Measurements from ENCODE around the gene HOXA13.

Gene HOXA13

DNA sequence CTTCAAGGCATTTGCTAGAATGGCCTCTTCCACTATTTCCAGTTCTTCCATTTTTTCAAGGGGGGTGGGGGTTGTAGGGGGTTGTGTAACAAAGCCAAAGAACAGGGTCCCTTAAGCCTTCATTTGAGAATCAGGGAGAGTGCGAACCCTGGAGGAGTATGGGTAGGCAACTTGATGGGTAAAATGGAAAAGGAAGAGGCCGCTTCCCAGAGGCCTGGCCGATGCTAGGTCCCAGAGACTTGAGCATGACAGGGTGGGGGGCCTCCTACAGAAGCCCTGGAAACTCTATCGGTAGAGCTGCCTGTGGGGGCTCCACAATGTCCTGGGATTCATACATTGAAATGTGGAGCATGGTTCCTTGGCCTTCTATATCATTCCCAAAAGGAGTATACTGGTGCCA, 9.1 kb upstream of the HOXA13 start:
- DNase-seq (ENCODE audit: extremely low read depth in 1 of 2, low read depth in 1 of 2), result no peak

- DNase-seq (ENCODE audit: extremely low read depth in 1 of 2, low read depth in 1 of 2), result no peak
These were observed 7.6 kb upstream of the HOXA13 start for GRCh38 chr7:27207348-27207985.

DNA sequence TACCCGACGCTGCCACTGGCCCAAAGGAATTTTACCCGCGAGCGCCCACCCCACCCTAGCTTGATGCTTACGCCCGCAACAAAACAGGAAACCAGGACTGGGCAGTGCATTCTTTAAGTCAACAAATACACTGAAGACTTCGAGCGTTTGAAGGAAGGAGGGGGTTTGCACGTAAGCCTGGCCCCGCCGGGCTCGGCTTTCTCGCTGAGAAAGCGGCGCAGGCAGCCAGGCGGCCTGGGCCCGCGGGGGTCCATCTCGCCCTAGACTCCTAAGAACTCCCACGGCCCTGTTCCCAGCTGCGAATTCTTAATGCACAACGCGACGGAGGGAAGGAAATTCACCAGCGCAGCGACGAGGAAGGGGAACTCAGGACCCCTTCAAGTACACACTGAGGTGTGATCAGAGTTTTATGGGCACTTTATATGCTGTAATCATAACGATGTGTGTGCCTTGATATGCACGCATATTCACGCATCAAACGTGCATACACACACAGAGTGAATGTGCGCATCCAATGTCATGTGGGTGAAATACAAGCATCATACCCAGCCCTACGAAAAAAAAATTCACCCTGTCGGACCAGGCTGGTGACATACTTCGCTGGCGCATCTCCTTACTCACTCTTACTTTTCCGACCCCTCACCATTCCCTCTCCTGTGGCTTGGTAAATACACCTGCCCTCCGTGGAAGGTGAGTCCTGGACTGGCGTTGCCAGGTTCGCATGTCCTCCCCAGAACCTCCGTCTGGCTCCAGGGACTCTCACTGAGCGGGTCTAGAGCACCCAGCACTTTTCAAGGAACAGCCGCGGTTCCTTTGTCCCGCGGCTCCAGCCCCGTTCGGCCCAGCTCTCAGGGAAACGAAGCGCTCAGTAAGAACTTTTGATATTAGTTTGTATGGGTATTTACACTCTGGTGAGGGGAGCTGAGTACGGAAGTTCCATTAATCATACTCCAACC, 5.7 kb upstream of the HOXA13 start:
- no peak for DNase-seq (ENCODE audit: extremely low read depth in 1 of 2, low read depth in 1 of 2)

- no peak for DNase-seq (ENCODE audit: extremely low read depth in 1 of 2, low read depth in 1 of 2)
These were observed 5.0 kb upstream of the HOXA13 start for GRCh38 chr7:27204851-27205322.

DNA sequence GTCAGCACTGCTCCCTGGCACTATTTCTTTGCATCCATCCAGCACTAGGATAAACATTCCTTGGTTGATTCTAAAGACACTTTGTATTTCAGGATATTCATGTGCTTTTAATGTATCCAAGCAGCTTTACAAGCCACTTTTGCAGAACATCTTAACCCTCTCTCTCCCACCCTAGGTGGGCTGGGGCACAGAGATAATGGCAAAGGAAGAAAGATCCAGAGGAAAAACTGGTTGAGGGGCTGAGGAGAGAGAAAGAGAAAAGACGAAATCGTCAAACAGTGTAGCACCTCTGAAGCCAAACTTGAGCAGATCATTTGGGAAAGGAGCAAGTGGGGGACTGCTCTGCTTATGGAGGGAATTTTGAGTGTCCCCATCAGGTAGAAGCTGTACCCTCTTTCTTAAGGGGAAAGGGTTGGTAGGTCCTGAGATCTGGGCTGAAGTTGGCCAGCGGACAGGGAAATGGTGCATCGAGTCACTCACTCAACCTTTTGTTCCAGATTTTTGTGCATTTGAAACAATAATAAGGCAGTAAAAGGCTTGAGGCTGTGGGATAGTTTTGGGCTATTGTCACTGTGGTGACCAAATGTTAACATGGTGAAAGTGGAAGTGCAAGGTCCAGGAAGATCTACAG, 4.2 kb upstream of the HOXA13 start:
- no peak for DNase-seq (ENCODE audit: extremely low read depth in 1 of 2, low read depth in 1 of 2)

- DNase-seq (ENCODE audit: extremely low read depth in 1 of 2, low read depth in 1 of 2), result no peak
These were observed 3.6 kb upstream of the HOXA13 start for GRCh38 chr7:27203365-27203953.

GRCh38 chr7:27202862-27203134, 2.9 kb upstream of the HOXA13 start:
- DNase-seq (ENCODE audit: extremely low read depth in 1 of 2, low read depth in 1 of 2), result no peak

GRCh38 chr7:27202018-27202861, 2.3 kb upstream of the HOXA13 start:
- DNase-seq (ENCODE audit: extremely low read depth in 1 of 2, low read depth in 1 of 2), result no peak

- DNase-seq (ENCODE audit: extremely low read depth in 1 of 2, low read depth in 1 of 2), result no peak
These were observed 1.7 kb upstream of the HOXA13 start for GRCh38 chr7:27201580-27202017.

GRCh38 chr7:27200761-27201579, 1.1 kb upstream of the HOXA13 start:
- no peak for DNase-seq (ENCODE audit: extremely low read depth in 1 of 2, low read depth in 1 of 2)

GRCh38 chr7:27198871-27199801, 755 bp downstream of the HOXA13 start:
- no peak for DNase-seq (ENCODE audit: extremely low read depth in 1 of 2, low read depth in 1 of 2)

DNA sequence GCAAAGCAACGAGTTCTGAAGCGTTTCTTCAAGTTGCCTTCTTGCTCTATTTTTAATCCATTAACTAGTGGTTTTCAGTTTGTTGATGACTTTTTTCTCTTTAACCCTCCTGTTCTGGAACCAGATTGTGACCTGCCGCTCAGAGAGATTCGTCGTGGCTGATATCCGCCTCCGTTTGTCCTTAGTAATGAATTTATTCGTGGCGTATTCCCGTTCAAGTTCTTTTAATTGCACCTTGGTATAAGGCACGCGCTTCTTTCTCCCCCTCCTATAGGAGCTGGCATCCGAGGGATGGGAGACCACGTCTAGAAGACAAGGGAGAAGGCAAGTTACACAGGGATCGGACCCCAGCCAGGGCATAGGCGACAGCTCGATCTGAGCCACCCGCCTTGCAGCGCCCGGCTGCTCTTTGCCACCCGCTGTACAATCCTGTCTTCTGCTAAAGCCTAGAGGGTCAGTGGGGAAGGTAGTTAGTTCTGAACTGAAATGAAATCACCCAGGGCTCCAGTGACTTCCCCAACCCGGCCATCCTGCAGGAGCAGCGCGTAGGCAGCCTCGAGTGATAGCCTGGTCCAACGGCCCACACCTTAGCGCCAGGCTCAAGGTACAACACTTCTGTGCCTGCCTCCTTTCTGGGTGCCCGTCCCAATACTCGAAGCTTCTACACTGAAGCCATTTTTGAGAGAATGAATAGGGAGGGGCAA, 1.6 kb downstream of the HOXA13 start:
- DNase-seq (ENCODE audit: extremely low read depth in 1 of 2, low read depth in 1 of 2), result no peak

- DNase-seq (ENCODE audit: extremely low read depth in 1 of 2, low read depth in 1 of 2), result no peak
These were observed 2.5 kb downstream of the HOXA13 start for GRCh38 chr7:27197137-27198042.

DNA sequence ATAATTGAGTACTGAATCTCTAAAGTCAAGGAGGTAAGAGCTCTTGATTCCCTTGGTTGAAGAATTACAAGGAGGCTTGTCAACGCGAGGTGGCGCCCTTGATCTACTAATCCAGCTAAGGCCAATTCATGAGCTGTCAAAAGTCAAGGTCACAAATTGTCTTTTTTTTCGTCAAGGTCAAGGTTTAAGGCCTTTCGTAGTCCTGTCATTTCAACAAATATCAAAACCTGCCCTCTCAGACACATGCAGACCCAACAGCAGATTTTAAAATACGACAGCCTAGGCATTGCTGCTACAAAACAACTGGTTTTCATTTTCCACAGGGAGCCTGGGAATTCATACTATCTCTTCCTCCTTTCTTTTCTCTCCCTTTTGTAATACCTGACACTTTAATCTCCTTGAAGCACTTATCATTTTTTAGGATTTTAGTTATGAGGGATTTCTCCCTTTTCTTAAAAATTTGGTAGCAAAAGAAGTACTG, 3.6 kb downstream of the HOXA13 start:
- DNase-seq (ENCODE audit: extremely low read depth in 1 of 2, low read depth in 1 of 2), result peak in 1 of 2 donors; percentile 70

- DNase-seq (ENCODE audit: extremely low read depth in 1 of 2, low read depth in 1 of 2), result no peak
These were observed 5.1 kb downstream of the HOXA13 start for GRCh38 chr7:27194686-27195379.

DNA sequence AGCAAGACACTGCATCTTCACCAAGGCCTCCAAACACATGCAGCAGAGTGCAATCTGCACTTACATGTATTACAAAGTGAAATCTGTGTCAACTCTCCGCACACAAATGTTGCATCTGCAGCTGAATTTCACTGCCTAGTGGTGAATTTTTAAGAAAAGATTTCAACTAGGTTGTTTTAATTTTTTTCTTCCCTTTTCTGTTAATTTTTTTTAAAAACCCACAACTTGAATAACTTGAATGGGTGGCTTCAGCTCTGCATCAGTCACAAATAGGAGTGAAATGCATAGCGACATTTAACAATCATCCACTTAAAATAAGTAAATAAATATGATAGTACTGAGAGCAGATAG, 5.9 kb downstream of the HOXA13 start:
- no peak for DNase-seq (ENCODE audit: extremely low read depth in 1 of 2, low read depth in 1 of 2)
